ENCODE data around the gene GAD2. TPM values are rescaled to one million over a fixed set of nuclear protein-coding genes. Genes with fewer than 3 reads are reported as not detected.

GAD2 gene
- total RNA-seq, 1 donor = under 0.01 TPM

DNA sequence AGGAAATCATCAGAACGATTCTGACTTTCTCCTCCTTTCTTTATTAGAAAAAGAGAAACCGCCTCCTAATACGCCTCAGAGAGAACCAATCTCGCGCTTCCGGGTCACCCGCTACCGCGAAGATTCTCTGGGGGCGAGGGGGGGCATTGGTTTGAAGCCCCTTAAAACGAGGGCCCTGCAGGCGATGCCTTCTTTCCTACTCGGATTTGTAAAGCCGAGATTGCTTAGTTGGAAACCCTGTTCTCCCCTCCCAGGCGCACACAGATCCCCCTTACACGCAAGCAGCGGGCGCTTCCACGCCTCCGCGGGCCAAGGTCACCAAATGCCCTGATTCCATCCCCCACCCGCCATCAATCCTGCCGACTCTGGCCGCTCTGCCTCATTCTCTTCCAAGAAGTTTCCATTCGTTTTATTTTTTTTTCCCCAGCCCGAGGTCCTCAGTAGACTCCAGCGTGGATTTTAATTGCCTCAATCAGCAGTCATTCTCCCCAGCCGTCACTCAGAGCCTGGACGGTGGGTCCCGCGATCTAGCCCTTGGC, 1.1 kb upstream of the GAD2 start:
- no peaks in the 10 kb centered on the region for H3K9me3 ChIP-seq (ENCODE audit: low read depth, low read length)
- peaks cover 100% of the 10 kb centered on the region for H3K27me3 ChIP-seq (ENCODE audit: insufficient read depth, low read length)
- H3K4me3 ChIP-seq (ENCODE audit: low read length) = no peak overlapping the region
- H3K4me1 ChIP-seq (ENCODE audit: insufficient read depth, low read length) = peaks cover 19% of the 10 kb centered on the region

DNA sequence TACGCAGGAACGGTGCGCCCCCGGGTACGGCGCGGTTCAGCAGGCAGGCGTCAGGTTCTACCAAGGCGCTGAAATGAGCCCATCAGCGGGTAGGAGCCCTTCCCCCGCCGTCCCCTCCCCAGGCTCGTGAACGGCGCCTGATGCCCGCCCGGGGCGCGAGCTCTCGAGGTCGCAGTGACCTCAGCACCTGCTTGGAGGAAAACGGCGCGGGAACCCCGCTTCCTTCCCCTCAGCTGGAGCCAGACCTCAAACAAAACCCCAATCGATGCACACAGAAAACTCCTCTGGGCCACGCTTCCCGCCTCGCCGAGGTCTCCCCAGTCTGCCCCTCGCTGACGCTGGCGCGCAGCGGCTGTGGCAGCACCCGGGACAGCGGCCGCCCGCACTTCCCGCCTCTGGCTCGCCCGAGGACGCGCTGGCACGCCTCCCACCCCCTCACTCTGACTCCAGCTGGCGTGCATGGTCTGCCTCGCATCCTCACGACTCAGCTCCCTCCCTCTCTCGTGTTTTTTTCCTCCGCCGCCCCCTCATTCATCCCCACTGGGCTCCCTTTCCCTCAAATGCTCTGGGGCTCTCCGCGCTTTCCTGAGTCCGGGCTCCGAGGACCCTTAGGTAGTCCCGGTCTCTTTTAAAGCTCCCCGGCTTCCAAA, 514 bp upstream of the GAD2 start:
- Histone ChIP-seq H3K27me3 (ENCODE audit: insufficient read depth, low read length) (peaks cover 100% of the 10 kb centered on the region), H3K4me1 (ENCODE audit: insufficient read depth, low read length) (peaks cover 19% of the 10 kb centered on the region), H3K4me3 (ENCODE audit: low read length) (no peak overlapping the region), H3K9me3 (ENCODE audit: low read depth, low read length) (no peaks in the 10 kb centered on the region)

DNA sequence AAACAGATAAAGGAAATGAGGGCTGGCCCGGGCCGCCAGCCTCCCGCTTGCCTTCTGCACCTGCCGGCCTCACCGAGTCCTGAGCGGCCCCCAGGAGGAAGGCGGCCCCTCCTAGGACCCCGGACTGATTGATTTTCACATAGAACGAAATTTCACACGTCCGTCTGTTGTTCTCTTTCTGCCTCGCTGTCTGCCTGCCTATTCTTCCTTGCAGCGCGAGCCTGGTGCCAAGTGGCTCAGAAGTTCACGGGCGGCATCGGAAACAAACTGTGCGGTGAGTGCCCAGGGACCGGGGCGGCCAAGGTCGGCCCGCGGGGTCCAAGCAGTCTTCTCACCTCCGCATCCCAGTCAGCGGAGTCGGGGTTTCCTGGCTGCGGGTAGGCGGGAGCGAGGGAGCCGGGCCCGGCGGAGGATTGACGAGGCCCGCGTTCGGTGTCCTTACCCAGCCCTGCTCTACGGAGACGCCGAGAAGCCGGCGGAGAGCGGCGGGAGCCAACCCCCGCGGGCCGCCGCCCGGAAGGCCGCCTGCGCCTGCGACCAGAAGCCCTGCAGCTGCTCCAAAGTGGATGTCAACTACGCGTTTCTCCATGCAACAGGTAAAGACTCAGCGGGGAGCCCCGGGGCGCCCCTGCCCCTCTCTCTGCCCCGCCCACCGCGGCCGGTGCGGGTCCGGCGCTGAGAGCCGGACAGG, 967 bp downstream of the GAD2 start:
- Histone ChIP-seq H3K4me1 (ENCODE audit: insufficient read depth, low read length) (peaks cover 19% of the 10 kb centered on the region), H3K9me3 (ENCODE audit: low read depth, low read length) (no peaks in the 10 kb centered on the region), H3K4me3 (ENCODE audit: low read length) (no peak overlapping the region), H3K27me3 (ENCODE audit: insufficient read depth, low read length) (peaks cover 100% of the 10 kb centered on the region)

DNA sequence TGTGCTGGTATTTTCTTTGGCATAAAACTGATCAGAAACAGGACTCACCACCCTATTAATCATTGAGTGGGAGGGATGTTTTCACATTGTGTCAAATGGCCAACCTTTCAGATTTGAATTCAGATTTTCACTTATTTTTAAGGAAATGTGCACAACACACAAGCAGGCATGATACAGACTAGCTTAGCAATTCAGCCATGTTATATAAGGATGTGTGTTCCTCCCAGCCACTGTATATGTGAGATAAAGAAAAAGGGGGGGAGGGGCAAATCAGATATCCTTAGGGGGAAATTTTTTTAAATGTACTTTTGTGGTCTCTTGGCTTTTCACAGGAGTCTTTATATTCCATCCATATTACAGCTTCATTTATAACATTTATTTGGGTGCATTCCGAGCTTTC, 3.1 kb downstream of the GAD2 start:
- Histone ChIP-seq H3K9me3 (ENCODE audit: low read depth, low read length) (no peaks in the 10 kb centered on the region), H3K27me3 (ENCODE audit: insufficient read depth, low read length) (peaks cover 100% of the 10 kb centered on the region), H3K4me3 (ENCODE audit: low read length) (no peak overlapping the region)

DNA sequence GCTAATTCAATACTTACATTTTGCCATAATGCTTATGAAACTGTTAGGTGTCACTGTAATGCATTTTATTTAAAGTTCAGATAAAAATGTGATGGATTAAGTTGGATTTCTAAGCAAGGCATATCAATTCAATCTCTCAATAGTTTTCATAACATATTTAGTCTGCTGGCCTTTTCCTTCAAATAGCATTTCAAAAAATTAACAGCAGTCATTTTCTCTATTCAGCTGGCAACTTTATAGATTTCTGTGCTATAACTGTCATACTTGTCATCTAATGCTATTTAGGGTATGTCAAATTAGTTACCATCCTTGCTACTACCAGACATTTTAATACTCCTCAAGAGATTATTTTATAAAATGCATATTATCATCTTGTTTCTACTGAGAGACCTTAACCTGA, 4.3 kb downstream of the GAD2 start:
- Histone ChIP-seq H3K4me3 (ENCODE audit: low read length) (no peak overlapping the region), H3K9me3 (ENCODE audit: low read depth, low read length) (no peaks in the 10 kb centered on the region), H3K27me3 (ENCODE audit: insufficient read depth, low read length) (peaks cover 95% of the 10 kb centered on the region), H3K4me1 (ENCODE audit: insufficient read depth, low read length) (peaks cover 18% of the 10 kb centered on the region)

More for the DNA sequence above, 3.1 kb downstream of the GAD2 start:
- H3K4me1 ChIP-seq (ENCODE audit: insufficient read depth, low read length) = peaks cover 19% of the 10 kb centered on the region

DNA sequence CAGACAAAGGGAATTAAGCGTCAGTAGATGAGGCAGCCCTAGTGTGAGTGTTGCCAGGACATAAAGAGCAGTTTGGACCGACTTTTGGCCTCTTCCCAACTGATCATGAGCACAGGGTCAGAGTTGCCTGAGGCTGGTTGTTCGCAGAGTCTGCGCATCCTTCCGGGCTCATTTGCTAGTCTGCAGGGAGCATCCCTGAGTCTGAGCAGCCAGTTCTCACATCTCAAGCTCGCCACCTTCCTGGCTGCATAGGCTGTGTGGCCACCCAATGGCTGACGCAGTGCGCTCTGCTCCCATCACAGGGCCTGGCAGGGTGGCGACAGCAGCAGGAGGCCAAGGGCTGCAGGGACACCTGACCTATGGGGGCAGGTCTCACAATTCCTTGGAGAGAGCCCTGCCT, 5.0 kb downstream of the GAD2 start:
- peaks cover 95% of the 10 kb centered on the region for H3K27me3 ChIP-seq (ENCODE audit: insufficient read depth, low read length)
- no peak overlapping the region for H3K4me3 ChIP-seq (ENCODE audit: low read length)
- no peaks in the 10 kb centered on the region for H3K9me3 ChIP-seq (ENCODE audit: low read depth, low read length)
- H3K4me1 ChIP-seq (ENCODE audit: insufficient read depth, low read length) = peaks cover 12% of the 10 kb centered on the region

DNA sequence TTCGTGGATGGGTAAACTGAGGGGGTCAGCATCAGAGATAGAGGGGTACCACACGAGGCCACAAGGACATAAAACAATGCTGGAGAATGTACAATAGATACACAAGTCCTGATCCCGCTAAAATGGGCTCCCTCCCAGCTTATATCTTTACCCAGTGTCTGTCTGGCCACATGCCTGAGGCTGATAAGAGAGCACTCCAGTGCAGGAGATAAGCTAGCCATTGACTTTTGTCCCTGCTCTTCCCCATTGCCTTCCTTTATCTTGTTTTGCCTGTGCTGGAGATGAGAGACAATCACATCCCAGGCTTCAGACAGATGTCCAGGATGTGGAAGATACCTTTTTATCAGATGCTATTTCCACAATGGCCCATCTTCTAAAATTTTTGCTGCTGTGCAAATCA, 6.0 kb downstream of the GAD2 start:
- H3K4me1 ChIP-seq (ENCODE audit: insufficient read depth, low read length) = peaks cover 6% of the 10 kb centered on the region
- no peak overlapping the region for H3K4me3 ChIP-seq (ENCODE audit: low read length)
- peaks cover 87% of the 10 kb centered on the region for H3K27me3 ChIP-seq (ENCODE audit: insufficient read depth, low read length)
- H3K9me3 ChIP-seq (ENCODE audit: low read depth, low read length) = no peaks in the 10 kb centered on the region

DNA sequence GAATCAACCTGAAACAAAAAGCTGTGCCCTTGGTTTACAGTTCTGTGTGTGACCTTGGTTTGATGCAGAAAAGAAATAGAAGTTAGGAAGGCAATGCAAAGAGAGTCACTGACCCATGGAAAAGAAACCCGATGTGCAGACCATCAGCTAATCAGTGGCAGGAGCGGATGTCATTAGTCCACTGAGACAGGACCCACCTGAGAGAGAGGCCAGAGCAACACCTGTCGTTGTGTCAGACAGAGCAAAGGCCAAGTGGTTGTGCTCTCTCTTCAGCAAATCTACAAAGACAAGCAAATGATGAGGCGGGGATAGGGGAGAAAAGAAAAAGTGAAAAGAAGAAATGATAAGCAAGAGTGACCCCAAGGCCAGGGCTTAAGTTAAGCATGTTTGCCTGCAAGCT, 8.7 kb downstream of the GAD2 start:
- Histone ChIP-seq H3K27me3 (ENCODE audit: insufficient read depth, low read length) (peaks cover 59% of the 10 kb centered on the region), H3K4me3 (ENCODE audit: low read length) (no peak overlapping the region), H3K4me1 (ENCODE audit: insufficient read depth, low read length) (no peaks in the 10 kb centered on the region), H3K9me3 (ENCODE audit: low read depth, low read length) (no peaks in the 10 kb centered on the region)

DNA sequence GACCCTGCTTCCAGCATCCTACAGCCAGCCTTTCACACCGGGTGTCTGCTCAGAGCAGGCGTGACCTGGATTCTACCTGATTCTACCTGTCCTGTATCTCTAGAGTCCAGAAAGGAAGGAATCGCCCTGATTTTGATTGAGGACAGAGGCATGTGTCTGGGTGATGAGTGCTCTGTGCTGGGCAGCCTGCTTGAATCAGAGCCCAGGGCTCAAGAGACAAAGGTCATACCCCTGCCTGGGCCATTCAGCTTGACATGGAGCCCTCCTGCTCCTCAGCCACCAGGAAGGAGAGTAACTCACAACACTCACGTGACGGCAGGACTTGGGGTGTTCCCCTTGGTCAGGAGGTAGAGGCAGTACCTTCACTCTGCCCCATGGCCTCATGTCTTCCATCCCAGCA, 11.2 kb downstream of the GAD2 start:
- no peak overlapping the region for H3K4me3 ChIP-seq (ENCODE audit: low read length)
- H3K9me3 ChIP-seq (ENCODE audit: low read depth, low read length) = no peaks in the 10 kb centered on the region
- H3K4me1 ChIP-seq (ENCODE audit: insufficient read depth, low read length) = no peaks in the 10 kb centered on the region
- peaks cover 34% of the 10 kb centered on the region for H3K27me3 ChIP-seq (ENCODE audit: insufficient read depth, low read length)

DNA sequence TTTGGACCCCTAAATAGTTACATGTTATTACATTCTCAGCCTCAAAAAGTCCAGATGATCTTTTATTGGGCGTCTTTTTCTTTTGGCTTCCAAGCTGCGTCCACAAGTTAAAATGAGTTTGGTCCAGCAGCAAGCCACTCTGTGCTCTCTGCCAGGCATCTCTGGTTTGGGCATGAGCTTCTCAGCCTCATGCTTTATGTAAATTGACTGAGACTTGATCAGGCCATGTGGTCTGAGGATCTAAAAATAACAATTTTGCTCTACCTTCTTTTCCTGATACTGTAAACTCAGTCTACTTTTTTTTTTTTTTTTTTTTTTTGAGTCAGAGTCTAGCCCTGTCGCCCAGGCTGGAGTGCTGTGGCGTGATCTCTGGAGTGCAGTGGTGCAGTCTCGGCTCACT, 15.6 kb downstream of the GAD2 start:
- Histone ChIP-seq H3K4me1 (ENCODE audit: insufficient read depth, low read length) (no peaks in the 10 kb centered on the region), H3K9me3 (ENCODE audit: low read depth, low read length) (no peaks in the 10 kb centered on the region), H3K4me3 (ENCODE audit: low read length) (no peak overlapping the region), H3K27me3 (ENCODE audit: insufficient read depth, low read length) (no peaks in the 10 kb centered on the region)

DNA sequence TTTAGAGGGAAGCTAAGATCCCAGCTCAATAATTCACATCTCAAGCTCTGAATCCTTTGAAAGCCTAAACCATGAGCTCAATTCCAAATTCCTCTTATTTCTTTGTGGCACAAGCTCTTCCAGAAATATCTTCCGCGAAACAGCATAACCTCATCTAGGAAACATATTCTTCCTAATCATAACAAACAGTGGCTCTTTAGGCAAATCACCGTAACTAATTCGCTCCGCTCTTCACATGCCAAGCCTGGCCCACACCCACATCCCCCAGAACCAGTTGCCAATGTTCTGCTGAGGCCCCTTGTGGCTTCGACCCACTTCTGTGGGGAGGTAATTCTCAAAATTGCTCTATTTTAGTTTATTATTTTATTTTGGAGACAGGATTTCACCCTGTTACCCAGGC, 19.2 kb downstream of the GAD2 start:
- Histone ChIP-seq H3K4me1 (ENCODE audit: insufficient read depth, low read length) (no peaks in the 10 kb centered on the region), H3K27me3 (ENCODE audit: insufficient read depth, low read length) (no peaks in the 10 kb centered on the region), H3K9me3 (ENCODE audit: low read depth, low read length) (no peaks in the 10 kb centered on the region), H3K4me3 (ENCODE audit: low read length) (no peak overlapping the region)

DNA sequence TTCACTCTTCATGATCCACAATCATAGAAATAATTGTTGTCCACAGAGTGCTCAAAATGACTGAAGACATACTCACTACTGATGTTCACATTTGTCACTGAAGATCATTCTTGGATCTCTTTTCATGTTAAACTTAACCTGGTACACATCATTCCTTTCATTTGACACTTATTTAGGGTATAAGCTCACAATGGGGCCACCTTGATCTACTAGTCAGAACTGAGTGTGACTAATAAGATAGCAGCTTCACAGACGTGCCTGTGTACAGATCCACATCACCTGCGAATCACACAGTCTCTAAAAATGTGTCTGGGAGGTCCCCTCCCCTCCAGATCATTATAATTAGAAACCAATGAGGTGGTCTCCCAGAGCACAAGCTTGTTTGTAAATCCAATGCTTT, 21.8 kb downstream of the GAD2 start:
- Histone ChIP-seq H3K4me3 (ENCODE audit: low read length) (no peak overlapping the region), H3K9me3 (ENCODE audit: low read depth, low read length) (no peaks in the 10 kb centered on the region), H3K27me3 (ENCODE audit: insufficient read depth, low read length) (no peaks in the 10 kb centered on the region)

DNA sequence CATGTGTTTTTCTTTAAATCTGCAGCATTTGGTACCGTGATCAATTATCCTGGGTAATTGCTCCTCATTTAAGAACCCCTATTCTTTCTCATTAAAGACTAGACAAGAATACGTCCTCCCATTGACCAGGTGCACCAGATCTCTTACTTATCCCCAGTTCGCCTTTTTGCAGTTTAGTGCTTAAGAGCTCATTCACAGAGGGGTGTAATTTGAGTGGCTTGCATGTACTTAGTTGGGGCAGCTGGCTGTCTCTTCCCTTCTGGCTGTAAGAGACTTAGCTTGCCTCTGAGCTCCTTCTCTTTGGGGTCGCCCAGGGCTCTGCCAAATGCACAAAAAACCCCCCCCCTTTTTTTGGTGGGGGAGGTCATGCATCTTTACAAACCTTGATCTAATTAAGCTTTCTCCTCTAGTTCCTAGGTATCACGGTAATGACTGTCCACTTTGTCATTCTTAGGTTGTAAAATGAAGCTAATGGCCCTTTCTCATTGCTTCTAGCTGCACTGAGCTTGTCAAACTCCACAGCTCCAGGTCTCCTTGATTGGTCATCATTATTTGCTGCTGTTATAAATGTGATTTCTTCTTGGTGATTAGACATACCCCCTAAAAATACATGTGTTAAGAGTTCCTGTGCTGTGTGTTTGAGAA, 26.3 kb downstream of the GAD2 start:
- Histone ChIP-seq H3K4me1 (ENCODE audit: insufficient read depth, low read length) (no peaks in the 10 kb centered on the region), H3K4me3 (ENCODE audit: low read length) (no peak overlapping the region), H3K27me3 (ENCODE audit: insufficient read depth, low read length) (no peaks in the 10 kb centered on the region), H3K9me3 (ENCODE audit: low read depth, low read length) (no peaks in the 10 kb centered on the region)

More for the DNA sequence above, 21.8 kb downstream of the GAD2 start:
- H3K4me1 ChIP-seq (ENCODE audit: insufficient read depth, low read length) = no peaks in the 10 kb centered on the region

DNA sequence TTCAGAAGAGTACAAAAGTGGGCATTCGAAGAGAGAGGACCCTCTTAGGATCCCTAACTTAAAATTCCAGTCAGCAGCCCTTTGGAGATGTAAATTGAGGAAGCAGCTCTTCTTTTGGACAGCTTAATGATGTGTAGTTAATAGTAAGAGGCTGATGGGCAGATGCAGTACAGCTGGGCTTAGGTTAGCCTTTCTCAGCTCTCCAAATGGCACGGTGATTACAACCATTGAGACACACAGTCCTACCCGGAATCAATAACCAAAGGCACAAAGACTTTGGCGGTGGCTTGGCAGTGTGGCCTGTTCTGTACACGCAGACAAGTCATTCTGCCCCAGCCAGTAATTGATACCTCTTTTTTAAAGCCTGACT, 26.8 kb downstream of the GAD2 start:
- Histone ChIP-seq H3K27me3 (ENCODE audit: insufficient read depth, low read length) (no peaks in the 10 kb centered on the region), H3K4me3 (ENCODE audit: low read length) (no peak overlapping the region), H3K4me1 (ENCODE audit: insufficient read depth, low read length) (no peaks in the 10 kb centered on the region), H3K9me3 (ENCODE audit: low read depth, low read length) (no peaks in the 10 kb centered on the region)

DNA sequence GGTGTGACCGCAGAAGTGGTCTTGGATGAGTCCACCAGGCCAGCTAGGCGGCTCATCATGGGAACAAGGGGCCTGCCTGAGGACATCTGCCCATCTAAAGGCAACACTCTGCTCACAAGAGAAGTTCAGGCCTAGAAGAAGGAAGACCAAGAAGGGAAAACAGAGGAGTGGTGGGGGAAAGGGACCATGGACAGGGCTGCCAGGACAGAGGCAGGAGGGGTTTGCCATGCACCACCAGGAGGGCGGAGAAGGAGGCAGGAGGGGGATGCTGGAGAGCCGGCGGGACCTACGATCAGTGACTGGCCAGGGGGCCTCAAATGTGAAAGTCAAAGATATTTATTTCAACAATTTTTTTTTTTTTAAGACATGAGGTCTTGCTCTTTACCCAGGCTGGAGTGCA, 33.1 kb downstream of the GAD2 start:
- Histone ChIP-seq H3K9me3 (ENCODE audit: low read depth, low read length) (no peaks in the 10 kb centered on the region), H3K4me3 (ENCODE audit: low read length) (no peak overlapping the region), H3K4me1 (ENCODE audit: insufficient read depth, low read length) (no peaks in the 10 kb centered on the region), H3K27me3 (ENCODE audit: insufficient read depth, low read length) (no peaks in the 10 kb centered on the region)
